Activated CD4-positive, alpha-beta T cell treated with anti-CD3 and anti-CD28 coated beads, Interleukin-2, amount 50 U/mL, for 16 hours (primary cell): ENCODE measurements around the gene PHLPP2.

ENCODE experiments used
- DNase-seq: peaks from one replicate; pipeline ENCODE4 v3.0.0-alpha.2; 2020

The PHLPP2 gene, protein sequence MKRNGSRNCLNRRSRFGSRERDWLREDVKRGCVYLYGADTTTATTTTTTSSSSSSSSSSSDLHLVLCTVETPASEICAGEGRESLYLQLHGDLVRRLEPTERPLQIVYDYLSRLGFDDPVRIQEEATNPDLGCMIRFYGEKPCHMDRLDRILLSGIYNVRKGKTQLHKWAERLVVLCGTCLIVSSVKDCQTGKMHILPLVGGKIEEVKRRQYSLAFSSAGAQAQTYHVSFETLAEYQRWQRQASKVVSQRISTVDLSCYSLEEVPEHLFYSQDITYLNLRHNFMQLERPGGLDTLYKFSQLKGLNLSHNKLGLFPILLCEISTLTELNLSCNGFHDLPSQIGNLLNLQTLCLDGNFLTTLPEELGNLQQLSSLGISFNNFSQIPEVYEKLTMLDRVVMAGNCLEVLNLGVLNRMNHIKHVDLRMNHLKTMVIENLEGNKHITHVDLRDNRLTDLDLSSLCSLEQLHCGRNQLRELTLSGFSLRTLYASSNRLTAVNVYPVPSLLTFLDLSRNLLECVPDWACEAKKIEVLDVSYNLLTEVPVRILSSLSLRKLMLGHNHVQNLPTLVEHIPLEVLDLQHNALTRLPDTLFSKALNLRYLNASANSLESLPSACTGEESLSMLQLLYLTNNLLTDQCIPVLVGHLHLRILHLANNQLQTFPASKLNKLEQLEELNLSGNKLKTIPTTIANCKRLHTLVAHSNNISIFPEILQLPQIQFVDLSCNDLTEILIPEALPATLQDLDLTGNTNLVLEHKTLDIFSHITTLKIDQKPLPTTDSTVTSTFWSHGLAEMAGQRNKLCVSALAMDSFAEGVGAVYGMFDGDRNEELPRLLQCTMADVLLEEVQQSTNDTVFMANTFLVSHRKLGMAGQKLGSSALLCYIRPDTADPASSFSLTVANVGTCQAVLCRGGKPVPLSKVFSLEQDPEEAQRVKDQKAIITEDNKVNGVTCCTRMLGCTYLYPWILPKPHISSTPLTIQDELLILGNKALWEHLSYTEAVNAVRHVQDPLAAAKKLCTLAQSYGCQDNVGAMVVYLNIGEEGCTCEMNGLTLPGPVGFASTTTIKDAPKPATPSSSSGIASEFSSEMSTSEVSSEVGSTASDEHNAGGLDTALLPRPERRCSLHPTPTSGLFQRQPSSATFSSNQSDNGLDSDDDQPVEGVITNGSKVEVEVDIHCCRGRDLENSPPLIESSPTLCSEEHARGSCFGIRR (N-terminal part only)

DNA sequence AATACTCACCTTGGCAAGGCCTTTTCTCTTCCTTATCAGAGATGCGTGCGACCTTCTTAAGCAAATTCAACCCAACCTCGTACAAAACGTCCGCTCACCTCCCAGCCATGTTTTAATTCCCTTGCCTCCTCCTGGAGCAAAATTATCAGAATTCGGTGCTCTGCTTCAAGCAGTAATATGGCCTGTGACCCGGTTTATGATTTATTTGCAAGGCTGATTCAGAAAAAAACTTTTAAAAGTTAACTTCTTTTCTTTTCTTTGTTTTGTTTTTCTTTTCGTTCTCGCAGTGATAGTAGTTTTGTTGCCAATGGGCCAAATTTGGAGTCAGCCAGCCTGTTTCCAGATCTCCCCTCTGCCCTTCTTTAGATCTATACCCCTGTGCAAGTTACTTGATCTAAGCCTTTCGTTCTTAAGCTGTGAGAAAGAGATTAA, at the start of gene PHLPP2:
PHLPP2 (minus strand) TSS at position 382 of the 432 bp plus-strand sequence. CDS start 9,906 bp downstream, outside the sequence.
- DNase-seq = no peak

DNA sequence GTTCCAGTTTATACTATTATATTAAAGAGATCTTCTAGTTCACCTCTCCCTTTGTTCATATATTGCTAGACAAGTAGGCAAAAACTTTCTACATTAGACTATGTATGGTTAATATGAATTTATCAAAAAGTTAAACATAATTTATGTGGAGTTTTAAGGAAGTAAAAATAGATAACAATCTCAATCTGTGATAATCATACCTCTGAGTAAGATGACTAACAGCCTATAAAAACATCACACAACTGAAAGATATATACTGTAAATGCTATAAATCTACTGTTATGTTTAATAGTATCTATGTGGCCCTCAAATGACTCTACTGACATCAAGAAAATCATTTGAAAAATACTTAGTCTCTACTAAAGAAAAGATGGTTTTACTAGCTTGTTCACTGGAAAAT, 47.1 kb upstream of the PHLPP2 start:
- no peak for DNase-seq

DNA sequence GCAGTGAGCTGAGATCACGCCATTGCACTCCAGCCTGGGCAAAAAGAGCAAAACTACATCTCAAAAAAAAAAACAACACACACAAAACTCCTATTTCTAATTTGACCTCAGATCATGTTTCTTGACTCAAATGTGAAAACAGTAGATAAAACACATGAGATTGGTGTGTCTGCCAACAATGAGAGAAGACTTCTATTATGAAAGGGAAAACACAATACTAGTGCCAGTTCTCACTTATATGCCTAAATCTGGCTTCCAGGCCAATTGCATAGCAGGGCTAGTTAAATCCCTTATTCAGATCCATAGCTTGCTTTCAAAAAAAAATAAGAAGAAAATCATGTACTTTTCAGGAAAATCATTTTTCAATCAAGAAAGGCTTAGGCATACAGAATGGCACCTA, 44.7 kb upstream of the PHLPP2 start:
- no peak for DNase-seq

DNA sequence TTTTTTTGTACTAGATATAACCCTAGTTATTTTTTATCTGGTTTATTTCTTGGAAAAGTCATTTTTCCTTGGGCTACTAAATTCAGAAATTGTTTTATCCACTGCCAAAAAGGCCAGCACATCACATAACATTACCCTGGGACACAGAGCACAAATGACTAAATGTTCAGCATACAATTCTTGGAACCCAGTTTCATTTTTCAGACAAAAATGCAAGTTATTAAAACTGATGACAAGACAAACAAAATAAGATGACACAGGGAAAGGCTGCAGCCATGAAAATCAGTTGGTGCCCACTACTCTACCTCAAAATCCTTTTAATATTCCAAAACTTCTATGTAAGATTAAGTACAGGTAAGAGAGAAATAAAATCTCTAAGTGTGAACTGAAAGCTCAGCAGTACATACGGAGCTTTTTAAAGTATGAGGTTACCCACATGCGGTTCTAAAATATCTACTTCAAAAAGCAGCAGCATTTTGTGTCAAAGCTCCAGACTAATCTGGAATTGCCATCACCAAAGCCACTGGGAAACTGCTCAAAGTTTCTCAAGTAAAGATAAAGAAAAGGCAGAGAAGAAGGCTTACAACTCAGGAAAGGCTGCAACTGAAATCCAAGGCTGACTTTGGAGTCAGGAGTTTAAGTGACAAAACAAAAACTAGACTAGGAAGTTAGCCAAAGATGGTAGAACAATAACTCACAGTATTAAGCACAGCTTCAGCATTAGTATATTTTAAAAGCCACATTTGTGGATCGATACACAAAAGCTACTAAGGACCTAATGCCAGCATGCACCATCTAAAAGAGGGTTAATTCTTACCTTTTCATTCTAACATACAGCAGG, 42.8 kb upstream of the PHLPP2 start:
- DNase-seq = no peak

DNA sequence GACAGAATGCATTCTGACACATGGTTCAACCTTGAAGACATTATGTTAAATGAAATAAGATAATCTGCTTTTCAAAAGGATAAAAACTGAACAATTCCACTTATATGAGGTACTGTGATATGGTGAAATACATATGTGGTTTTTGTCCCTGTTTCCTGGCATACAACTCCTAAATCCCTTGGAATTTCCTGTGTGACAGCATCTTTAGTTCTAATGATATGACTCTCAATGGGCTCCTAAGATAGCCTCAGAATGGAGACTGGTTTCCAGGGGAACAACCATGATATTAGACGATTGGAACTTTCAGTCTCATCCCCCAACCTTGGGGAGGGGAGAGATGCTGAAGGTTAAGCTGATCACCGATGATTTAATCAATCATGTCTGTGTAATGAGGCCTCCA, 37.7 kb upstream of the PHLPP2 start:
- DNase-seq = no peak

DNA sequence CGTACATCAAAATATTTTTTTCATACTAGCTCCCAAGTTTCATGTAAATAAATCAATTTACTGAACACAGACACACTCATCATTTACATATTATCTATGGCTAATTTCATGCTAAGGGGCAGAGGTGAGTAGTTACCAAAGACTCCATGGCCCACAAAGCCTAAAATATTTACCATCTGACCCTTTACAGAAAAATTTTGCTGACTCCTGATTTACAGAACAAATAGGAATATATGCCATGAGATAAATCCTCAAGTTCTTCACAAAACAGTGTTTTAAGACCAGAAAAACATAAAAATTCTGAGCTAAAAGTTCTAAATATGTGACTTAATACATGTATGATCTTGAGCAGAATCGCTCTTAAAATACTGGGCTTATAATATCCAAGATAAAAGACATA, 36.6 kb upstream of the PHLPP2 start:
- DNase-seq = no peak

DNA sequence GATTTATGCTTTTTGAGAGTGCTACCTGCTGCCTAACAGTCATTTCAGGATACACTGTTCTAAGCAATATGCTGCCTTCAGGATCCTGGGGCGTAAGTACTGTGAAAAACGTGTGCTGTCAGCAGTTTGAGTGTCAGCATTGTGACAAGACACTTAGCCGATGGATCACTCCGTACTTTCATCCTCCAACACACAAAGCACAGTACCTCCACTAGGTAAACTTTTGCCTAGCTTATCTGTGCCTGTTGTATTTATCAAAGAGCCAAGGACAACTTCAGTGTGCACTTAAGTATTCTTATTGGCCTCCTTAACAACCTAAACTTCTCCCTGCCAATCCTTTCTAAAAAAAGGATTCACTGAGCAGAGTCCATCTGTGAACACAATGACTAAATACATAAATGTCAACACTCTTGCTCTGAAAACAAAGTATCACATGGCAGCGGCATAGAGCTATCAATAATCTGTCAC, 33.8 kb upstream of the PHLPP2 start:
- peak; percentile 16 for DNase-seq

DNA sequence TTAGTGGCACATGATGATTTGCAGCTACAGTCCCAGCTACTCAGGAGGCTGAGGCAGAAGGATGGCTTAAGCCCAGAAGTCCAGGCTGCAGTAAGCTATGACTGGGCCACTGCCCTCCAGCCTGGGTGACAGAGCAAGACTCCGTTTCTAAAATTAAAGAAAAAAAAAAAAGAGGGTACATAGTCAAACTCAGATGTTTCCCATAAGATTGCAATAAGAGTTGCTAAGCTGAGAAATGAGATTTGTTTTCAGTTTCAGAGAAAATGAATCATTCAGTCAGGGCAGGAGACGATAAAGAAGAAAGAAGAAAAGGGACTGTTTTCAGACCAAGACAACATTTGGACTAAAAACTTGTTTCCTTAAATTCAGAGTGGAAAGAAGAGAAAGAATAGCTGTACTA, 30.2 kb upstream of the PHLPP2 start:
- DNase-seq = peak; percentile 29

DNA sequence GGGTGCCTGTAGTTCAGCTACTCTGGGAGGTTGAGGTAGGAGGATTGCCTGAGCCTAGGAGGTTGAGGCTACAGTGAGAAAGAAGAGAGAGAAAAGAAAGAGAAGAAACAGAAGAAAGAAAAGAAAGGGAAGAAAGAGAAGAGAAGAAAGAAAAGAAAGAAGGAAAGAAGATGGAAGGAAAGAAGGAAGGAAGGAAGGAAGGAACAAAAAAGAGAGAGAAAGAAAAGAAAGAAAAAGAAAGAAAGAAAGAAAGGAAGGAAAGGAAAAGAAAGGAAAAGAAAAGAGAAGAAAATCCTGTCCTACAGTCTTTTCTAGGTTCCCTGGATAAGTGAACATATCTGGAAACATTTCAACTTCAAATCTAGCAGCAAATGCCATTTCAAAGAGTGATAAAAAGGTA, 29.6 kb upstream of the PHLPP2 start:
- no peak for DNase-seq

DNA sequence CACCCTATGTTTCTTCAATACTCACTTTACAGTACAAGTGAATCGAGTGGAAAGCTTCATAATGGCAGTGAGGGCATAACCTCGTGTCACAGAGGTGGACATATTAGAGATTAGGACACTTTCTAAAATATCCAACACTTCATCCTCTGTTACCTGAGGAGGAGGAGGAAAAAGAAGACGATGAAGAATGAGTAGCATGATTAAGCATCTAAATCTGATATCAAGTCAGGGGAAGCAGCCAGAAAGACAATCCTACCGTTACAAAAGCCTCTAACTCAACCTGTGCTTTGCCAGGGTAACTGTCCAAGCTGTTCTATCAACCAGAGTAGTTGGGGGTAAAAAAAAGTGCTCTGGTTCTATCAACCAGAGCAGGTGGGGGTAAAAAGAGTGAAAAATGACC, 23.7 kb upstream of the PHLPP2 start:
- DNase-seq = no peak

DNA sequence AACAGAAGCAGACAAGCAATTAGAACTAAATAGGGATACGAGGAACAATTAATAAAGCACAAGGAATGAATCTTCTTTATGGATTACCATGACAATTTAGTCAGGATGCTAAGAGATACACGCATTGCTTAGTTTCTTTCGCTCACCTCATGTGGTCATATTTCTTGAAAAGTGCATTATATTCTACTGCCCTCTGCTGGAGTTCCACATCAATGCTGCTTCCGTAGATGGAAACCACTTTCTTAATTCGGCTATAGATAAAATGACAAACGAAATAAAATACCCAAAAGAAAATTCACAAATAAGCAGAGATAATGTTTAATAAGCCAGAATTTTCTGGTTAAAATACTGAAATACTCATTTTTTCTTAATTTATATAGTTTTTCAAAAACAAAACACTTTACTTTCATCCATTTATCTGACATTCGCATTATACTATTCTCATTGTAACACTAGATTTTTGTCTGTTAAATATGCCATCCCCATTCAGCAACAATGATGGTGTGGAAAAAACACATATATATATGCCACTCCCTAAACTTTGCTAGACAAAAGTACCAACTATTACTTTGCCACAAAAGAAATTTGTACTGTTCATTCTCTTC, 22.0 kb upstream of the PHLPP2 start:
- peak; percentile 33 for DNase-seq

DNA sequence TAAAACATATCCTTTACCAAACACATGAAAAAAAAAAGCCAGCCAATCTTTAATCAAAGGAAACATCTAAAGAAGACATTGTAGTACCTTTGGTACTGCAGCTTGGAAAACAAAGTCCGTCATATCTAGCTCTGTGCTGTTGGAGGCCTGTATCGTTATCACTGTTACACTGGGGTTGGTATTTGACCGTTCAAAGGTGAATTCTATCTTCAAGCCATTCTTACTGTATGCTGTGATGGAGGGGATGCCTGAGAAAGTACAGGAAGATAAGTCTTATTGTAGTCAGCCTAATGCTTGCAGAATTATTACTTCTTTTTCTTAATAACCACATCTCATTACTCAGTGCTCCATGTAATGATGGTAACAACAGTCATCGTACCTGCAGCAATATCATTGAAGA, 14.4 kb upstream of the PHLPP2 start:
- no peak for DNase-seq

DNA sequence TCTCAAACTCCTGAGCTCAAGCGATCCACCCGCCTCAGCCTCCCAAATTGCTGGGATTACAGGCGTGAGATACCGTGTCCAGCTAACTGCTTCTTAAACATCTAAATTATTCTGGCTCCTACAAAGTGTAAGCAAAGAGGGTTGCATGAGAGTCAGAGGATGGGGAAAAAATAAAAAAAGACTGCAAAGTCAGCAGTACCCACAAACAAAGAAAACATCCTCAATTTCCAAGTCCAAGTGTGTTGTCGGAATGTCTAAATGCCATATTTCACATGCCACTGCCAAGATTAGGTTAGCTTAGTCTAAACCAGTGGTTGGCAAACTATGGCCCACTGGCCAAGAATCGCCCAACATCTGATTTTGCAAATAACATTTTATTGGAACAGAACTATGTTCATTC, 13.0 kb upstream of the PHLPP2 start:
- DNase-seq = no peak

DNA sequence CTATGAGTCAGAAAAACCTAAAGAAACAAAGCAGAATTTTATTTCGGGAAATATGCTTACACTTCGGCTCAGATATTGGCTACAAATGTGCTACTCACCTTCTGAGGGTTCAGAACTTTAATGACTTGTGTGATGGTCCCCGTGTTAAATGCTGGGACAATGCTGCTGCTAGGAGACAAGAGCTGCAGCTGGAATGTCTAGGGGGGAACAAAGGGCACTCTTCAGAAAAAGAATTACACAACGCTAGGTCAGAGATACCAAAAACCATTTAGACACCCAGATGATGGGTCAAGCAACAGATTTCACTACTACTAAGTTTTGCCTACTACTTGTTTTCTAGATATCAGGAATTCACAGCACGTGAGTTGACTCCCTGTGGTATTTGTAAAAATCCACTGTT, 10.0 kb upstream of the PHLPP2 start:
- no peak for DNase-seq

DNA sequence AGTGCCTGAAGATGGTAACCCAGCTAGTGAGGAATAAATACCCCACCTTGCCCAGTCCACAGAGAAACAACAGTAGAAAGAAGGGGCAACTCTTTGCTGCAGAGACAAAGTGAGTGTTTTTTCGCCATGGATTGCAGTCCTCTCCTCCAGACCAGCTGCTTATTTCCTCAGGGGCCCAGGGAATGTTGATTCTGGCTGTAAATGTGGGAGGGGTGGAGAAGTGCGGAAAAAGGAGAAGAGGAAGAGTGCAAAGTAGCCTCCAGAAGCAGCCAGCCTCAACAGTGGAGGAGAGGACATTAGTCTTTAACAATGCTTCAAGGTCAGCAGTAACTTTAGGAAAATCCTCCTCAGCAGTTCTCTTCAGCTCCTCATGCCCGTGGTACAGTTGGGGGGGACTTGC, 8.1 kb upstream of the PHLPP2 start:
- no peak for DNase-seq

DNA sequence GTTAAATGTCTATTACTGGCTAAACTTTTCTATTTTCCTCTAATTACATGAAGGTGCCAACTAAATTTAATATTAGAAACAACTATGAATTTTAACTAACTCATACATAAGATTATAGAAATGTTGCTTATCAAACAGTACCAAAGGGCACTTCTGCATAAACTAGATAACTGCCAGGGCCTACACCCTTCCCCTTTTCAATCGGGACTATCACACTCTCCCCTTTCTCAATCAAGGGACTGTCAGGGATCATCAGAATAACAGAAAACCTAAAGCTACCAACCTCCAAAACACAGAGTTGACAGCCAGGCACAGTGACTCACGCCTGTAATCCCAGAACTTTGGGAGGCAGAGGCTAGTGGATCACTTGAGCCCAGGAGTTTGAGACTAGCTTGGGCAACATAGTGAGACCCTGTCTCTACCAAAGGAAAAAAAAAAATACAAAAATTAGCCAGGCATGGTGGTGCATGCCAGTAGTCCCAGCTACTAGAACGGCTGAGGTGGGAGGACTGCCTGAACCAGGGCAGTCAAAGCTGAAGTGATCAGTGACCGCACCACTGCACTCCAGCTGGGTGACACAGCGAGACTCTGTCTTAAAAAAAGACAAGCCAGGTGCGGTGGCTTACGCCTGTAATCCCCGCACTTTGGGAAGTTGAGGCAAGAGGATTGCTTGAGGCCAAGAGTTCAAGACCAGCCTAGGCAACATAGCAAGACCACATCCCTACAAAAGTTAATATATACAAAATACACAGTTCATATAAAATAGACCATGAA, 3.2 kb upstream of the PHLPP2 start:
- DNase-seq = no peak

DNA sequence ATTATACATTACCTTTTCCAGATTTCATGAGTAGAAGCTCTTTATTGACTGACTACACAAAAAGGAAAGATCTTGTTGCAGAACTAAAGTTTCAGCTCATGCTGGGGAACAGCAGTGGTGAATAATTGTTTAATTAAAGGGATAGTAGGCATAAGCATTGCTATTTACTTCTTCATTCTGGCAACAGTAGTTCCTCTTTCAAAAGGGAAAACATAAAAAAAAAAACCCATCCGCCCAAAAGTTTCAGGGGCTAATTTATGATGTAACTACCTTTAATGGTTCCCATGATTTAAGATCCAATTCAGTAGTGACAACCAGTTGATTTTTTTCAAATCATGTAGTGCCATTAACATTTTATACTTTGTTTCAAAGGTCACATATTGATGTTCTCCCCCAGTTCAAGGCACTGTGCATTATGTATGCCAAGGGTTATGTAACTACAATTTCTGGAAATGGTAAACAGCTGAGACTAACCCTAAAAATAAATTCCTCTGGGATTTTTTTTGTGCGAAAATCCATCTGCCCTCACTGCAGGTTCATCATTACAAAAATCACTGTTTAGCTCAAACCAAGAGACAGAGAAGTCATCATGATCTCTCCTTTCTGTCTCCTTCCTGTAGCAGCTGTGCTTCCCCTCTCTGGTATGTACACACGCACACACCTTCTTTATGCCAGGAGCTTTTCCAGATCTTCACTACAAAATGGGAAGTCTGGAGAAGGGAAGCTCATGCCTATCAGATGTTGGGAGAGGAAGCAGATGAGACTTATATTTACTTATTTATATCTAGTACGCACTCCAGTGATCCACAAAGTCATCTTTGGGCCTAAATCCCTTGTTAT, 2.2 kb upstream of the PHLPP2 start:
- DNase-seq = no peak

DNA sequence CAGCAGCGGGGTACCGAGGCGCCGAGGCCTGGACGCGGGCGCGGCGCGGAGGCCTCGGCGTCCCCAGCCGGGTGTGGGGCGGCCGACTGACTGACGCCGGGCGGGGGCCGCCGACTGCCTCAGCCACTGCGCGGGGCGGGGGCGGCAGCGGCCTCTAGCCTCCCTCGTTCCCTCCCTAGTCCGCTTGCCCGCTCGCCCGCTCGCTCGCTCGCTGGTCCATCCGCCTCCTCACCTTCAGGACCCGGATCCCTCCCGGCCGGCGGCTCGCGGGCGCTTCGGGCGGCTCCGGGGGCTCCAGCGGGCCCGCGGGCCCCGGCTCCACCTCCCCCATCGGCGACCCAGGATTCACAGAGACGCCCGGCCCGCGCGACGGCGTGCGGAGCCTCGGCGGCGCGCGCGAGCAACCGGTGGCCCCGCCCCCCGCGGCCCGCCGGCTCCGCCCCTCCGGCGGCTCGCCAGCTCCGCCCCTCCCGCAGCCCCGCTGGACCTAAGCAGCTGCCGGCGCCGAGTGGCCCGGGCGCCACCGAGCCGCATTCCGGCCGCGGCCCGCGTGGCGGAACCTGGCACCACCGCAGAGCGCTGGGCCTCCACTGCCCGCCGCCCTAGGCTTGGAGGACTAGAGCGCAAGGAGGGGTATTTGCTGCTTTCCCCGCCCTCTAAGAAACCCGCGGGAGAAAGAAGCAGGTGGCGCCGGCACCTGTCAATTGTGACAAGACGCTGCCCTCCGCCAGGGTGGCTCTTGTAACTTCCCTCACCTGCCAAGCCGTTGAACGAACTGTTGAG, 773 bp downstream of the PHLPP2 start:
- DNase-seq = peak; percentile 77
